NCI-H187 treated with DMSO at 0.1 percent for 48 hours (cell line): ENCODE results near the gene UBL4A.

Experiments
- DNase-seq: peaks from one replicate; lab custom pipeline; 2025; lab: John Stamatoyannopoulos, UW

UBL4A gene

GRCh38 chrX:154436983-154437752 is 49.2 kb downstream of the UBL4A start, which contains the start of gene GDI1:
TSS of gene GDI1 (plus strand) at chrX:154437154. CDS start at chrX:154437255, 101 bp downstream.
- DNase-seq = no peak

DNA sequence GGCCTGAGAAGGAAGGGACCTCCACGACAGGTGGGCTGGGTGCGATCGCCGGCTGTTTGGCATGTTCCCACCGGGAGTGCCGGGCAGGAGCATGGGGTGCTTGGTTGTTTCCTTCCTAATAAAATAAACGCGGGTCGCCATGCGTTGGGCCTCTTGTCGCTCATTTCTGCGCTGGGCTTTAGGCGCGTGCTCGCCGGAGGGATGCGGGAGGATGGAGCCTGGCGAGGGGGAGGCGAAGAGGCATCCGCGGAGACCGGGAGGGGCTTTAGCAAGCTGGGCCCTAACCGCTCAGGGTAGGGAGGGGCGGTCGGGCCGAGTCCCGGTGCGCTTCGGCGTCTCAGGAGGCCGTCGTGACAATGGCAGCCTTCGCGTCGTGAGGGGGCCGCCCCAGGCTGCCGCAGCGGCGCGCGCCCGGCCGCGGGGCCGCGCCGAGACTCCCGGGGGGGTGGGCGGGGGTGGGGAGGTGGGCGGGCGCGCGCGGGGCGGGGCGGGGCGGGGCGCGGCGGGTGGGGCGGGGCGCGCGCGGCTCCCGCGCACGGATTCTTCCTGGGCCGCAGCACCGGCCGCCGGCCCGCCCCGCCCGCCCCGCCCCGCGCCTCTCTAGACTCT is 49.9 kb downstream of the UBL4A start:
- no peak for DNase-seq

- no peak for DNase-seq
These were observed 51.2 kb downstream of the UBL4A start for GRCh38 chrX:154435171-154435733.

DNA sequence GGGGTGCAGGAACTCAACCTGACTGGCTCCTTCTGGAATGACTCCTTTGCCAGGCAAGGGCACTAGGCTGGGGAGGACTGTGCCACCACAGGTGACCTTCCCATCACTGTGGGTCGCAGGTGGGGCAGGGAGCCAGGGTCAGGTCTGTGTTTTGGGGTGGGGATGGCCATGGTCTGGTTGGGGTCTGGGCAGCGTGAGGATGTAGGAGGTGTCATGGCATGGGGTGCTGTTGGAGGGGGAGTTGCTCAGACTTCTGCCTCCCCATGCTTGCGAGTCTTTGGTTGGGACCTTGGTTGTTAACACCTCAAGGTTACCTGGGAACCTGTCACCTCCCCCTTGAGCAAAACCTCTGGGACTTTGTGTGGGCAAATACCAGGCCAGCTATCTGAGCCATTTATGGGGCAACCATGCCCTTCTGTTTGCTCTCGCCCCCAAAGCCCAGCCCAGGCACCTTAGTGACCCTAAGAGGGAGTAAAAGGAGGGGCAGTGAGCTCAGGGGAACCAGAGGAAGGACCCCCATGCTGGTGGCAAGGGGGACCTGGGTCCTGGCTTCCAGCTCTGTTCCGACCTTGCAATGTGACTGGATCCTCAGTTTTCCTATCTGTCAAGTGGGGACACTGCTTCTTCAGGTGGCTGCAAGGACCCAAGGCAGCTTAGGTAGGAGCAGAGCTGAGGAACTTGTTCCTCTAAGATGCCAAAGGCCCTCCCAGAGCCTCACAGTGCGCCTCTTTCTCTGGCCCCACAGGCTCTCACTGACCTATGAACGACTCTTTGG is 51.8 kb downstream of the UBL4A start:
- no peak for DNase-seq
